ENCODE data around the gene ZCCHC2.

GRCh38 chr18:62550746-62551145, 27.9 kb downstream of the ZCCHC2 start:
- TF ChIP-seq POLR2A (IDR thresholded peaks at IDR 0.05) (no peak), CTCF (IDR thresholded peaks at IDR 0.05) (no peak)
